Tibial nerve (tissue), 4 donors: Measurements from ENCODE around the gene VSTM4. TPM values are rescaled to one million over a fixed set of nuclear protein-coding genes. Genes with fewer than 3 reads are reported as not detected.

Experiments
- DNase-seq, 2 donors: peaks; one replicate each; pipeline ENCODE4 v3.0.0-alpha.2; 2019; ENCODE audit warnings: low spot score in 2 of 2
- H3K27ac ChIP-seq, 4 donors: fragments of 200-600 bp; sonication (generic) in 3 of 4; one replicate each; pipeline ENCODE4 v1.5.1; 2017 to 2019; ENCODE audit warnings: mild to moderate bottlenecking in 1 of 4
- H3K27me3 ChIP-seq, 2 donors: fragments of 200-600 bp; sonication (generic) in 1 of 2; one replicate each; pipeline versions ENCODE4 v1.5.1 to v1.6.0; 2017 to 2019
- H3K36me3 ChIP-seq, 3 donors: fragments of 200-600 bp; sonication (generic); one replicate each; pipeline ENCODE4 v1.5.1; 2018 to 2019
- H3K4me1 ChIP-seq, 4 donors: fragments of 200-600 bp; sonication (generic) in 3 of 4; one replicate each; pipeline ENCODE4 v1.5.1; 2017 to 2019
- H3K4me3 ChIP-seq, 4 donors: fragments of 200-600 bp; sonication (generic) in 3 of 4; one replicate each; pipeline ENCODE4 v1.5.1; 2017 to 2019; ENCODE audit warnings: mild to moderate bottlenecking in 1 of 4, moderate library complexity in 1 of 4
- H3K9me3 ChIP-seq, 4 donors: fragments of 200-600 bp; sonication (generic) in 3 of 4; one replicate each; pipeline ENCODE4 v1.5.1; 2017 to 2019
- CTCF ChIP-seq, 5 experiments: fragments of 200-600 bp in 3 of 5; fragments of 450-650 bp in 2 of 5; sonication (generic) in 3 of 5; IDR thresholded peaks; one replicate each; pipeline ENCODE4 v1.5.1; 2016 to 2019; ENCODE audit warnings: antibody characterized with exemption in 5 of 5, mild to moderate bottlenecking in 3 of 5, moderate library complexity in 2 of 5
- EP300 ChIP-seq, 2 donors: sonication (generic); formaldehyde crosslinking; IDR thresholded peaks; one replicate each; pipeline ENCODE4 v1.6.1; 2017; ENCODE audit warnings: antibody characterized with exemption in 2 of 2, mild to moderate bottlenecking in 1 of 2
- POLR2A ChIP-seq, 2 donors: fragments of 450-650 bp; IDR thresholded peaks; one replicate each; pipeline ENCODE4 v1.6.1; 2017; ENCODE audit warnings: antibody characterized with exemption in 2 of 2, mild to moderate bottlenecking in 2 of 2, moderate library complexity in 2 of 2
- WGBS, 2 donors: methylation state at CpG; one replicate each; pipeline ENCODE4 v1.1.5; 2018; 5-methylcytosine and 5-hydroxymethylcytosine counted together
- total RNA-seq, 4 donors: library from RNA; depleted of rRNA; stranded (reverse); fragments of >200 nt; gene quantifications; one replicate each; pipeline ENCODE4 v1.1.0, GENCODE V29; 2016

The VSTM4 gene
- total RNA-seq, 4 donors from 2014 or later, result 9.8 to 18.2 (median 12.8) TPM

- TF ChIP-seq POLR2A (IDR thresholded peaks at IDR 0.05), result no peak
- no peak for TF ChIP-seq CTCF (IDR thresholded peaks at IDR 0.05)
- TF ChIP-seq EP300 (IDR thresholded peaks at IDR 0.05), result peak in 1 of 2 donors; percentile 39
- no peak overlapping the region for H3K27ac ChIP-seq
- H3K4me1 ChIP-seq, result peaks cover 0 to 15% (median 2%) of the 10 kb centered on the region in 4 donors
- no peak overlapping the region for H3K4me3 ChIP-seq
- no peaks in the 10 kb centered on the region for H3K9me3 ChIP-seq
- no peaks in the 10 kb centered on the region for H3K36me3 ChIP-seq
- DNase-seq, result no peak
- H3K27me3 ChIP-seq, result no peaks in the 10 kb centered on the region
- 79 to 83% methylated on average over 5 of the region's 5 CpGs for WGBS, 2 donors
Observed at GRCh38 chr10:49005270-49005669, 110.1 kb downstream of the VSTM4 start.

- H3K4me1 ChIP-seq, result peaks cover 0 to 15% (median 2%) of the 10 kb centered on the region in 4 donors
- DNase-seq, result no peak
- WGBS, 2 donors, result 46 to 47% methylated on average over 17 of the region's 17 CpGs
- H3K27ac ChIP-seq, result peak overlapping the region in 1 of 4 donors; percentile 28
- no peak for TF ChIP-seq POLR2A (IDR thresholded peaks at IDR 0.05)
- no peak for TF ChIP-seq CTCF (IDR thresholded peaks at IDR 0.05)
- TF ChIP-seq EP300 (IDR thresholded peaks at IDR 0.05), result no peak
- no peaks in the 10 kb centered on the region for H3K36me3 ChIP-seq
- no peaks in the 10 kb centered on the region for H3K9me3 ChIP-seq
- no peaks in the 10 kb centered on the region for H3K27me3 ChIP-seq
- H3K4me3 ChIP-seq, result no peak overlapping the region
Observed at GRCh38 chr10:49001870-49002672, 113.3 kb downstream of the VSTM4 start.

- no peak for DNase-seq
- peak overlapping the region in 1 of 4 donors; percentile 28 for H3K27ac ChIP-seq
- no peaks in the 10 kb centered on the region for H3K27me3 ChIP-seq
- H3K4me3 ChIP-seq, result no peak overlapping the region
- WGBS, 2 donors, result 61 to 71% methylated on average over 9 of the region's 9 CpGs
- H3K4me1 ChIP-seq, result peaks cover 0 to 15% (median 2%) of the 10 kb centered on the region in 4 donors
- TF ChIP-seq POLR2A (IDR thresholded peaks at IDR 0.05) (no peak), CTCF (IDR thresholded peaks at IDR 0.05) (peak in 1 of 5 experiments; percentile 27)
- no peaks in the 10 kb centered on the region for H3K36me3 ChIP-seq
- no peaks in the 10 kb centered on the region for H3K9me3 ChIP-seq
Observed at GRCh38 chr10:49001402-49001801, 113.9 kb downstream of the VSTM4 start.

GRCh38 chr10:49000437-49001398, 114.6 kb downstream of the VSTM4 start:
- Histone ChIP-seq H3K27ac (no peak overlapping the region), H3K4me1 (peaks cover 0 to 15% (median 2%) of the 10 kb centered on the region in 4 donors), H3K9me3 (no peaks in the 10 kb centered on the region), H3K27me3 (no peaks in the 10 kb centered on the region), H3K4me3 (no peak overlapping the region), H3K36me3 (no peaks in the 10 kb centered on the region)
- DNase-seq, result no peak
- TF ChIP-seq CTCF (IDR thresholded peaks at IDR 0.05) (no peak), POLR2A (IDR thresholded peaks at IDR 0.05) (no peak), EP300 (IDR thresholded peaks at IDR 0.05) (no peak)
- 89% methylated on average over 10 to 12 of the region's 13 CpGs for WGBS, 2 donors
